HFF-Myc (cell line): ENCODE measurements around the gene DTX1.

ENCODE experiments used
- DNase-seq: peaks from one replicate; pipeline ENCODE4 v3.0.0-alpha.2; 2011; ENCODE audit warnings: low read depth; ENCODE audit errors: extremely low read depth
- H3K4me3 ChIP-seq: replicated peaks from 2 replicates; pipeline ENCODE4 v1.5.1; 2011; ENCODE audit warnings: low read depth, mild to moderate bottlenecking, control low read depth, low read length
- CTCF ChIP-seq: IDR thresholded peaks from 2 replicates; pipeline ENCODE4 v1.5.1; 2012; ENCODE audit warnings: mild to moderate bottlenecking, low read depth, low read length, control low read depth; ENCODE audit errors: missing control alignments

The DTX1 gene

GRCh38 chr12:113059071-113059595 is 2.6 kb downstream of the DTX1 start:
- no peak for TF ChIP-seq CTCF
- H3K4me3 ChIP-seq, result no peak overlapping the region
- DNase-seq, result no peak

GRCh38 chr12:113060336-113060960 is 3.9 kb downstream of the DTX1 start:
- H3K4me3 ChIP-seq, result no peak overlapping the region

GRCh38 chr12:113061061-113061694 is 4.6 kb downstream of the DTX1 start:
- no peak overlapping the region for H3K4me3 ChIP-seq
- no peak for TF ChIP-seq CTCF
- no peak for DNase-seq

More at GRCh38 chr12:113060336-113060960, 3.9 kb downstream of the DTX1 start:
- no peak for DNase-seq
- no peak for TF ChIP-seq CTCF

GRCh38 chr12:113062502-113063395 is 6.2 kb downstream of the DTX1 start:
- no peak overlapping the region for H3K4me3 ChIP-seq
- DNase-seq, result no peak
- no peak for TF ChIP-seq CTCF

GRCh38 chr12:113063396-113064350 is 7.1 kb downstream of the DTX1 start:
- H3K4me3 ChIP-seq, result no peak overlapping the region
- no peak for TF ChIP-seq CTCF

More at GRCh38 chr12:113063396-113064350, 7.1 kb downstream of the DTX1 start:
- DNase-seq, result no peak
